ENCODE measurements around the gene NMB.

The NMB gene

GRCh38 chr15:84668221-84668982, 10.4 kb upstream of the NMB start:
- DNase-seq (ENCODE audit: insufficient read length, low spot score) (no peak), FAIRE-seq (no peak)
- TF ChIP-seq POLR2A (IDR thresholded peaks at IDR 0.05; ENCODE audit: low read depth, low read length) = no peak

- no peak for TF ChIP-seq POLR2A (IDR thresholded peaks at IDR 0.05; ENCODE audit: low read depth, low read length)
- DNase-seq (ENCODE audit: insufficient read length, low spot score) (no peak), FAIRE-seq (no peak)
These were observed 8.4 kb upstream of the NMB start for GRCh38 chr15:84666373-84666772.

GRCh38 chr15:84661001-84661400, 3.0 kb upstream of the NMB start:
- TF ChIP-seq POLR2A (IDR thresholded peaks at IDR 0.05; ENCODE audit: low read depth, low read length) = no peak
- DNase-seq (ENCODE audit: insufficient read length, low spot score) (no peak), FAIRE-seq (no peak)

GRCh38 chr15:84659904-84660781, 2.1 kb upstream of the NMB start:
- no peak for FAIRE-seq
- no peak for DNase-seq (ENCODE audit: insufficient read length, low spot score)
- TF ChIP-seq POLR2A (IDR thresholded peaks at IDR 0.05; ENCODE audit: low read depth, low read length) = no peak

- no peak for TF ChIP-seq POLR2A (IDR thresholded peaks at IDR 0.05; ENCODE audit: low read depth, low read length)
- FAIRE-seq (no peak), DNase-seq (ENCODE audit: insufficient read length, low spot score) (no peak)
These were observed 901 bp upstream of the NMB start for GRCh38 chr15:84658788-84659411.

GRCh38 chr15:84657748-84658079, 285 bp downstream of the NMB start:
- no peak for TF ChIP-seq POLR2A (IDR thresholded peaks at IDR 0.05; ENCODE audit: low read depth, low read length)
- no peak for DNase-seq (ENCODE audit: insufficient read length, low spot score)
- no peak for FAIRE-seq

GRCh38 chr15:84656972-84657371, 1.0 kb downstream of the NMB start:
- FAIRE-seq (no peak), DNase-seq (ENCODE audit: insufficient read length, low spot score) (no peak)
- no peak for TF ChIP-seq POLR2A (IDR thresholded peaks at IDR 0.05; ENCODE audit: low read depth, low read length)

GRCh38 chr15:84654689-84655453, 3.1 kb downstream of the NMB start:
- no peak for FAIRE-seq
- peak; percentile 66 for DNase-seq (ENCODE audit: insufficient read length, low spot score)

GRCh38 chr15:84653910-84654688, 3.9 kb downstream of the NMB start, which contains the start of gene WDR73:
WDR73 (minus strand) TSS chr15:84654283; CDS start chr15:84654274, 9 bp downstream.
- peak; percentile 72 for DNase-seq (ENCODE audit: insufficient read length, low spot score)
- TF ChIP-seq POLR2A (IDR thresholded peaks at IDR 0.05; ENCODE audit: low read depth, low read length) = peak; percentile 62; the same call in 1 of the 2 replicates
- no peak for FAIRE-seq

More at GRCh38 chr15:84654689-84655453, 3.1 kb downstream of the NMB start:
- no peak for TF ChIP-seq POLR2A (IDR thresholded peaks at IDR 0.05; ENCODE audit: low read depth, low read length)

- FAIRE-seq = no peak
- no peak for DNase-seq (ENCODE audit: insufficient read length, low spot score)
- no peak for TF ChIP-seq POLR2A (IDR thresholded peaks at IDR 0.05; ENCODE audit: low read depth, low read length)
These were observed 4.5 kb downstream of the NMB start for GRCh38 chr15:84653584-84653909.

- FAIRE-seq (no peak), DNase-seq (ENCODE audit: insufficient read length, low spot score) (no peak)
- TF ChIP-seq POLR2A (IDR thresholded peaks at IDR 0.05; ENCODE audit: low read depth, low read length) = no peak
These were observed 8.3 kb downstream of the NMB start for GRCh38 chr15:84649706-84650105.

GRCh38 chr15:84648539-84648938, 9.5 kb downstream of the NMB start:
- no peak for TF ChIP-seq POLR2A (IDR thresholded peaks at IDR 0.05; ENCODE audit: low read depth, low read length)
- FAIRE-seq (no peak), DNase-seq (ENCODE audit: insufficient read length, low spot score) (no peak)

GRCh38 chr15:84647726-84648125, 10.3 kb downstream of the NMB start:
- DNase-seq (ENCODE audit: insufficient read length, low spot score) (no peak), FAIRE-seq (no peak)
- TF ChIP-seq POLR2A (IDR thresholded peaks at IDR 0.05; ENCODE audit: low read depth, low read length) = no peak
